Immature natural killer cell (primary cell): ENCODE measurements around the gene PGAM1. TPM values are rescaled to one million over a fixed set of nuclear protein-coding genes. Genes with fewer than 3 reads are reported as not detected.
A peak's percentile ranks its signal among the peaks of the same experiment; 100 is the strongest.

Source experiments
- DNase-seq, 3 donors: peaks; one replicate each; pipeline ENCODE4 v3.0.0; 2022; ENCODE audit warnings: mixed read lengths in 1 of 3
- H3K27ac Mint-ChIP-seq, 6 donors: one replicate each; pipeline ENCODE4 v1.8.0; 2020; ENCODE audit warnings: mixed read lengths in 6 of 6, mild to moderate bottlenecking in 5 of 6, inconsistent platforms in 4 of 6, moderate library complexity in 3 of 6
- H3K27me3 Mint-ChIP-seq, 3 donors: one replicate each; pipeline ENCODE4 v1.8.0; 2020 to 2021; ENCODE audit warnings: low read depth in 3 of 3, mild to moderate bottlenecking in 3 of 3, mixed read lengths in 3 of 3, moderate library complexity in 3 of 3, inconsistent platforms in 1 of 3
- H3K36me3 Mint-ChIP-seq, 3 donors: one replicate each; pipeline ENCODE4 v1.8.0; 2020; ENCODE audit warnings: mixed read lengths in 3 of 3, inconsistent platforms in 2 of 3, mild to moderate bottlenecking in 2 of 3
- H3K4me1 Mint-ChIP-seq, 2 donors: one replicate each; pipeline ENCODE4 v1.8.0; 2020; ENCODE audit warnings: inconsistent platforms in 2 of 2, mild to moderate bottlenecking in 2 of 2, mixed read lengths in 2 of 2, moderate library complexity in 1 of 2
- H3K4me3 Mint-ChIP-seq, 5 donors: one replicate each; pipeline ENCODE4 v1.8.0; 2020; ENCODE audit warnings: mild to moderate bottlenecking in 5 of 5, mixed read lengths in 5 of 5, inconsistent platforms in 3 of 5, moderate library complexity in 3 of 5
- H3K9me3 Mint-ChIP-seq, 6 donors: one replicate each; pipeline ENCODE4 v1.8.0; 2020; ENCODE audit warnings: mild to moderate bottlenecking in 6 of 6, mixed read lengths in 6 of 6, inconsistent platforms in 4 of 6, moderate library complexity in 3 of 6
- polyA plus RNA-seq, 3 donors: library from polyadenylated mRNA; unstranded; fragments of 300-500 nt; fragmentation: Illumina TruSeq; gene quantifications; one replicate each; pipeline ENCODE4 v1.2.3, GENCODE V29; 2021

Gene PGAM1
- polyA plus RNA-seq, result 100 to 1,000 TPM; 315 to 415 (median 316) TPM

GRCh38 chr10:97425964-97426775 is at the start of gene PGAM1:
Gene PGAM1, plus strand, starts transcription at chr10:97426191. Its CDS starts 117 bp downstream, at chr10:97426308.
- Mint-ChIP-seq H3K9me3 (no peaks in the 10 kb centered on the region), H3K4me3 (peak within 1 kb of the TSS; percentile 88 to 95 (median 92)), H3K27ac (peak within 1 kb of the TSS; percentile 88 to 98 (median 90)), H3K36me3 (peaks cover 0 to 5% (median 3%) of the 10 kb centered on the region in 3 donors), H3K4me1 (peaks cover 33 to 39% of the 10 kb centered on the region in 2 donors), H3K27me3 (peaks cover 3 to 6% (median 5%) of the 10 kb centered on the region in 3 donors)
- peak; percentile 98 for DNase-seq

GRCh38 chr10:97376413-97376812 is 49.6 kb upstream of the PGAM1 start:
- H3K27me3 Mint-ChIP-seq, result no peaks in the 10 kb centered on the region
- H3K9me3 Mint-ChIP-seq, result no peaks in the 10 kb centered on the region
- peaks cover 0 to 31% (median 12%) of the 10 kb centered on the region in 3 donors for H3K36me3 Mint-ChIP-seq
- no peak for DNase-seq
- H3K27ac Mint-ChIP-seq, result peak overlapping the region in 1 of 6 donors; percentile 85
- H3K4me1 Mint-ChIP-seq, result no peaks in the 10 kb centered on the region
- no peak overlapping the region for H3K4me3 Mint-ChIP-seq

- H3K36me3 Mint-ChIP-seq, result peaks cover 0 to 22% (median 0%) of the 10 kb centered on the region in 3 donors
- H3K4me1 Mint-ChIP-seq, result no peaks in the 10 kb centered on the region
- no peak overlapping the region for H3K4me3 Mint-ChIP-seq
- no peaks in the 10 kb centered on the region for H3K9me3 Mint-ChIP-seq
- H3K27ac Mint-ChIP-seq, result no peak overlapping the region
- H3K27me3 Mint-ChIP-seq, result no peaks in the 10 kb centered on the region
- DNase-seq, result no peak
These were observed 46.8 kb upstream of the PGAM1 start for GRCh38 chr10:97378933-97379921.

GRCh38 chr10:97380516-97380915 is 45.5 kb upstream of the PGAM1 start:
- no peaks in the 10 kb centered on the region for H3K27me3 Mint-ChIP-seq
- no peaks in the 10 kb centered on the region for H3K9me3 Mint-ChIP-seq
- H3K36me3 Mint-ChIP-seq, result peaks cover 0 to 23% (median 0%) of the 10 kb centered on the region in 3 donors
- no peak overlapping the region for H3K4me3 Mint-ChIP-seq
- DNase-seq, result no peak
- H3K27ac Mint-ChIP-seq, result no peak overlapping the region
- H3K4me1 Mint-ChIP-seq, result no peaks in the 10 kb centered on the region

- Mint-ChIP-seq H3K27me3 (peaks cover 0 to 1% (median 0%) of the 10 kb centered on the region in 3 donors), H3K36me3 (peaks cover 0 to 20% (median 0%) of the 10 kb centered on the region in 3 donors), H3K9me3 (no peaks in the 10 kb centered on the region), H3K4me1 (no peaks in the 10 kb centered on the region), H3K27ac (no peak overlapping the region), H3K4me3 (no peak overlapping the region)
- DNase-seq, result no peak
These were observed 44.4 kb upstream of the PGAM1 start for GRCh38 chr10:97381626-97382025.

- Mint-ChIP-seq H3K27ac (no peak overlapping the region), H3K36me3 (peaks cover 0 to 16% (median 0%) of the 10 kb centered on the region in 3 donors), H3K9me3 (no peaks in the 10 kb centered on the region), H3K27me3 (peaks cover 0 to 1% (median 0%) of the 10 kb centered on the region in 3 donors), H3K4me1 (no peaks in the 10 kb centered on the region), H3K4me3 (no peak overlapping the region)
- DNase-seq, result no peak
These were observed 42.8 kb upstream of the PGAM1 start for GRCh38 chr10:97383159-97383558.

- H3K4me3 Mint-ChIP-seq, result no peak overlapping the region
- H3K36me3 Mint-ChIP-seq, result peaks cover 5 to 16% (median 5%) of the 10 kb centered on the region in 3 donors
- no peak for DNase-seq
- peaks cover 0 to 1% (median 0%) of the 10 kb centered on the region in 3 donors for H3K27me3 Mint-ChIP-seq
- no peaks in the 10 kb centered on the region for H3K9me3 Mint-ChIP-seq
- no peaks in the 10 kb centered on the region for H3K4me1 Mint-ChIP-seq
- no peak overlapping the region for H3K27ac Mint-ChIP-seq
These were observed 41.8 kb upstream of the PGAM1 start for GRCh38 chr10:97384156-97384555.

GRCh38 chr10:97384641-97385040 is 41.4 kb upstream of the PGAM1 start:
- no peak overlapping the region for H3K4me3 Mint-ChIP-seq
- DNase-seq, result no peak
- H3K36me3 Mint-ChIP-seq, result peaks cover 5 to 16% (median 9%) of the 10 kb centered on the region in 3 donors
- H3K4me1 Mint-ChIP-seq, result no peaks in the 10 kb centered on the region
- H3K27me3 Mint-ChIP-seq, result peaks cover 0 to 2% (median 0%) of the 10 kb centered on the region in 3 donors
- H3K9me3 Mint-ChIP-seq, result no peaks in the 10 kb centered on the region
- no peak overlapping the region for H3K27ac Mint-ChIP-seq

GRCh38 chr10:97385565-97385964 is 40.4 kb upstream of the PGAM1 start:
- Mint-ChIP-seq H3K9me3 (no peaks in the 10 kb centered on the region), H3K4me3 (no peak overlapping the region), H3K27ac (no peak overlapping the region), H3K36me3 (peaks cover 5 to 19% (median 11%) of the 10 kb centered on the region in 3 donors), H3K4me1 (no peaks in the 10 kb centered on the region), H3K27me3 (peaks cover 0 to 4% (median 0%) of the 10 kb centered on the region in 3 donors)
- no peak for DNase-seq

- no peak overlapping the region for H3K4me3 Mint-ChIP-seq
- H3K27me3 Mint-ChIP-seq, result peaks cover 0 to 6% (median 5%) of the 10 kb centered on the region in 3 donors
- DNase-seq, result no peak
- H3K27ac Mint-ChIP-seq, result peak overlapping the region in 1 of 6 donors; percentile 2
- H3K4me1 Mint-ChIP-seq, result no peaks in the 10 kb centered on the region
- peaks cover 8 to 22% (median 13%) of the 10 kb centered on the region in 3 donors for H3K36me3 Mint-ChIP-seq
- H3K9me3 Mint-ChIP-seq, result no peaks in the 10 kb centered on the region
These were observed 37.8 kb upstream of the PGAM1 start for GRCh38 chr10:97388152-97388551.

GRCh38 chr10:97390091-97390490 is 35.9 kb upstream of the PGAM1 start:
- no peaks in the 10 kb centered on the region for H3K4me1 Mint-ChIP-seq
- H3K4me3 Mint-ChIP-seq, result no peak overlapping the region
- no peaks in the 10 kb centered on the region for H3K9me3 Mint-ChIP-seq
- no peak for DNase-seq
- peaks cover 0 to 6% (median 5%) of the 10 kb centered on the region in 3 donors for H3K27me3 Mint-ChIP-seq
- H3K27ac Mint-ChIP-seq, result no peak overlapping the region
- peaks cover 9 to 30% (median 18%) of the 10 kb centered on the region in 3 donors for H3K36me3 Mint-ChIP-seq

GRCh38 chr10:97393034-97393573 is 32.9 kb upstream of the PGAM1 start:
- no peak for DNase-seq
- Mint-ChIP-seq H3K4me3 (no peak overlapping the region), H3K9me3 (no peaks in the 10 kb centered on the region), H3K36me3 (peaks cover 15 to 31% (median 22%) of the 10 kb centered on the region in 3 donors), H3K27ac (peak overlapping the region in 2 of 6 donors; percentile 3 to 71), H3K27me3 (peaks cover 0 to 5% (median 5%) of the 10 kb centered on the region in 3 donors), H3K4me1 (no peaks in the 10 kb centered on the region)

- H3K36me3 Mint-ChIP-seq, result peaks cover 10 to 19% (median 11%) of the 10 kb centered on the region in 3 donors
- peaks cover under 1 to 9% (median under 1%) of the 10 kb centered on the region in 3 donors for H3K27me3 Mint-ChIP-seq
- H3K27ac Mint-ChIP-seq, result peak overlapping the region in 2 of 6 donors; percentile 20 to 25
These were observed 29.9 kb upstream of the PGAM1 start for GRCh38 chr10:97396056-97396455.

More at GRCh38 chr10:97396056-97396455, 29.9 kb upstream of the PGAM1 start:
- no peaks in the 10 kb centered on the region for H3K9me3 Mint-ChIP-seq
- peaks cover 11 to 12% of the 10 kb centered on the region in 2 donors for H3K4me1 Mint-ChIP-seq
- DNase-seq, result no peak
- H3K4me3 Mint-ChIP-seq, result no peak overlapping the region
